HepG2 (cell line): Measurements from ENCODE around the gene TUBB. TPM values are rescaled to one million over a fixed set of nuclear protein-coding genes. Genes with fewer than 3 reads are reported as not detected.

ENCODE experiments used
- HNRNPH1 ChIP-seq: fragments of 200-400 bp; formaldehyde crosslinking; optimal IDR thresholded peaks from 2 replicates; pipeline ENCODE3; 2017; ENCODE audit warnings: mild to moderate bottlenecking, low read depth, low read length
- MBNL3 ChIP-seq: fragments of 250-450 bp; sonication (Bioruptor Pico); conservative IDR thresholded peaks from 2 replicates; pipeline ENCODE4 v1.8.0; 2022; ENCODE audit warnings: mild to moderate bottlenecking, inconsistent platforms
- NFATC3 ChIP-seq: sonication (generic); formaldehyde crosslinking; IDR thresholded peaks from 2 replicates; pipeline ENCODE4 v1.5.1; 2020; ENCODE audit warnings: mild to moderate bottlenecking, missing genetic modification reagents
- NPAS2 ChIP-seq: sonication (generic); formaldehyde crosslinking; IDR thresholded peaks from 2 replicates; pipeline ENCODE4 v1.8.0; 2022; ENCODE audit warnings: mild to moderate bottlenecking, missing genetic modification reagents, borderline replicate concordance
- POLR2AphosphoS5 ChIP-seq: IDR thresholded peaks from 2 replicates; pipeline ENCODE4 v1.6.1; 2012; ENCODE audit warnings: low read depth, low read length
- RBFOX2 ChIP-seq: fragments of 200-400 bp; formaldehyde crosslinking; IDR thresholded peaks from 2 replicates; pipeline ENCODE4 v1.6.1; 2017; ENCODE audit warnings: low read depth, mild to moderate bottlenecking, low read length
- SALL2 ChIP-seq: sonication (generic); formaldehyde crosslinking; IDR thresholded peaks from 2 replicates; pipeline ENCODE4 v1.8.1; 2023; ENCODE audit warnings: mild to moderate bottlenecking, missing genetic modification reagents, inconsistent platforms
- ZFX ChIP-seq: sonication (generic); formaldehyde crosslinking; IDR thresholded peaks from 2 replicates; pipeline ENCODE4 v1.4.0; 2020; ENCODE audit warnings: mild to moderate bottlenecking, low read depth, missing genetic modification reagents, moderate library complexity
- ZNF101 ChIP-seq: sonication (generic); formaldehyde crosslinking; IDR thresholded peaks from 2 replicates; pipeline ENCODE4 v1.4.0; 2020; ENCODE audit warnings: mild to moderate bottlenecking, low read depth, missing genetic modification reagents, borderline replicate concordance
- ZNF256 ChIP-seq: sonication (generic); formaldehyde crosslinking; conservative IDR thresholded peaks from 2 replicates; pipeline ENCODE4 v1.4.0; 2020; ENCODE audit warnings: missing genetic modification reagents
- ZNF382 ChIP-seq: sonication (generic); formaldehyde crosslinking; IDR thresholded peaks from 2 replicates; pipeline ENCODE4 v1.5.0; 2020; ENCODE audit warnings: missing genetic modification reagents, mild to moderate bottlenecking, borderline replicate concordance
- polyA plus RNA-seq, 8 experiments: library from polyadenylated mRNA; depleted of rRNA in 3 of 8; stranded (reverse) in 7 of 8; unstranded in 1 of 8; fragments of >200 nt; fragmentation: Illumina TruSeq in 4 of 8; extraction: Trizol in 4 of 8; gene quantifications; 2 replicates each; pipeline versions ENCODE4 v1.2.1 to v1.2.3, GENCODE V29; 2011 to 2016; ENCODE audit warnings: low read depth in 4 of 8, missing spikeins in 1 of 8, mixed read lengths in 1 of 8; ENCODE audit not compliant: insufficient read depth in 1 of 8
- total RNA-seq, 5 experiments: library from RNA; depleted of rRNA; stranded (reverse); fragments of >200 nt; fragmentation: Illumina TruSeq; extraction: Trizol; gene quantifications; 2 replicates each; pipeline ENCODE4 v1.2.3, GENCODE V29; 2016; ENCODE audit warnings: low read depth in 1 of 5
- TF ChIP-seq, protein P1 (sequence below): sonication (generic); formaldehyde crosslinking; IDR thresholded peaks from 2 replicates; pipeline ENCODE4 v1.4.0; 2020; ENCODE audit warnings: missing genetic modification reagents
- TF ChIP-seq, protein P2 (sequence below): sonication (generic); formaldehyde crosslinking; IDR thresholded peaks from 2 replicates; pipeline ENCODE4 v1.5.0; 2020; ENCODE audit warnings: mild to moderate bottlenecking, missing genetic modification reagents
- TF ChIP-seq, protein P3 (sequence below): sonication (generic); formaldehyde crosslinking; IDR thresholded peaks from 2 replicates; pipeline ENCODE4 v1.8.0; 2022; ENCODE audit warnings: missing genetic modification reagents, low read depth, mild to moderate bottlenecking, borderline replicate concordance

Gene TUBB
- total and polyA plus RNA-seq, 2 of the 13 experiments (the other 11 are each of a cell fraction or from before 2014, with no cell fraction given) = 911 to 1,163 TPM

DNA sequence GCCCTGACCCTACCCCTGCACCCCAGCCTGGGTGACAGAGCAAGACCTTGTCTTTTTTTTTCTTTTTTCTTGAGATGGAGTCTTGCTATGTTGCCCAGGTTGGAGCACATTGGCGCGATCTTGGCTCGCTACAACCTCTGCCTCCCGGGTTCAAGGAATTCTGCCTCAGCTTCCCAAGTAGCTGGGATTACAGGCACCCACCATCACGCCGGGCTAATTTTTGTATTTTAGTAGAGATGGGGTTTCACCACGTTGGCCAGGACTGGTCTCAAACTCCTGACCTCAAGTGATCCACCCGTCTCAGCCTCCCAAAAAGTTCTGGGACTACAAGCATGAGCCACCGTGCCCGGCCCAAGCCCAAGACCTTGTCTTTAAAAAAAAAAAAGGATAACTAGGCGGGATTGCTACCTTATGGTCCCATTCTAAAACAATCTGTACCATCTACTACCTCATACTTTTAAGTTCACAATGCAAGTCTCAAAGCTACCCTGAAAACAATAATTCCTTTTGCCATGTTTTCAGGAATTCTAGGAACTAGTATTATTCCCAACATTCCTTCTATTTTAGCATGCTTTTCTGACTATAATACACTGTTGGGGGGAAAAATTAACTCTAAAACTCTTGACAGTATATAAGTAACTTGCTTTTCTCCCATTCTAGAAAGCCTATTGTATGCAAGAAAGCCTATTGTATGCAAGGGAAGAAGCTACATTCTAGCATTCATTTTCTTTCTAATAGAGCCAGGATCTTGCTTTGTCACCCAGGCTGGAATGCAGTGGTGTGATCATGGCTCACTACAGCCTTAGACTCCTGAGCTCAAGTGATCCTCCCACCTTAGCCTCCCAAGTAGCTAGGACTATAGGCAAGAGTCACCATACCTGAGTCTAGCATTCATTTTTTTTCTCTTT is 6.6 kb downstream of the TUBB start (continued):
- TF ChIP-seq, protein P1, sequence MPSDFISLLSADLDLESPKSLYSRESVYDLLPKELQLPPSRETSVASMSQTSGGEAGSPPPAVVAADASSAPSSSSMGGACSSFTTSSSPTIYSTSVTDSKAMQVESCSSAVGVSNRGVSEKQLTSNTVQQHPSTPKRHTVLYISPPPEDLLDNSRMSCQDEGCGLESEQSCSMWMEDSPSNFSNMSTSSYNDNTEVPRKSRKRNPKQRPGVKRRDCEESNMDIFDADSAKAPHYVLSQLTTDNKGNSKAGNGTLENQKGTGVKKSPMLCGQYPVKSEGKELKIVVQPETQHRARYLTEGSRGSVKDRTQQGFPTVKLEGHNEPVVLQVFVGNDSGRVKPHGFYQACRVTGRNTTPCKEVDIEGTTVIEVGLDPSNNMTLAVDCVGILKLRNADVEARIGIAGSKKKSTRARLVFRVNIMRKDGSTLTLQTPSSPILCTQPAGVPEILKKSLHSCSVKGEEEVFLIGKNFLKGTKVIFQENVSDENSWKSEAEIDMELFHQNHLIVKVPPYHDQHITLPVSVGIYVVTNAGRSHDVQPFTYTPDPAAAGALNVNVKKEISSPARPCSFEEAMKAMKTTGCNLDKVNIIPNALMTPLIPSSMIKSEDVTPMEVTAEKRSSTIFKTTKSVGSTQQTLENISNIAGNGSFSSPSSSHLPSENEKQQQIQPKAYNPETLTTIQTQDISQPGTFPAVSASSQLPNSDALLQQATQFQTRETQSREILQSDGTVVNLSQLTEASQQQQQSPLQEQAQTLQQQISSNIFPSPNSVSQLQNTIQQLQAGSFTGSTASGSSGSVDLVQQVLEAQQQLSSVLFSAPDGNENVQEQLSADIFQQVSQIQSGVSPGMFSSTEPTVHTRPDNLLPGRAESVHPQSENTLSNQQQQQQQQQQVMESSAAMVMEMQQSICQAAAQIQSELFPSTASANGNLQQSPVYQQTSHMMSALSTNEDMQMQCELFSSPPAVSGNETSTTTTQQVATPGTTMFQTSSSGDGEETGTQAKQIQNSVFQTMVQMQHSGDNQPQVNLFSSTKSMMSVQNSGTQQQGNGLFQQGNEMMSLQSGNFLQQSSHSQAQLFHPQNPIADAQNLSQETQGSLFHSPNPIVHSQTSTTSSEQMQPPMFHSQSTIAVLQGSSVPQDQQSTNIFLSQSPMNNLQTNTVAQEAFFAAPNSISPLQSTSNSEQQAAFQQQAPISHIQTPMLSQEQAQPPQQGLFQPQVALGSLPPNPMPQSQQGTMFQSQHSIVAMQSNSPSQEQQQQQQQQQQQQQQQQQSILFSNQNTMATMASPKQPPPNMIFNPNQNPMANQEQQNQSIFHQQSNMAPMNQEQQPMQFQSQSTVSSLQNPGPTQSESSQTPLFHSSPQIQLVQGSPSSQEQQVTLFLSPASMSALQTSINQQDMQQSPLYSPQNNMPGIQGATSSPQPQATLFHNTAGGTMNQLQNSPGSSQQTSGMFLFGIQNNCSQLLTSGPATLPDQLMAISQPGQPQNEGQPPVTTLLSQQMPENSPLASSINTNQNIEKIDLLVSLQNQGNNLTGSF = no peak
- TF ChIP-seq ZNF101 (no peak), NFATC3 (CRISPR knock-in tag) (no peak), HNRNPH1 (peak; percentile 56), NPAS2 (CRISPR knock-in tag) (no peak), ZNF256 (CRISPR knock-in tag) (no peak), SALL2 (CRISPR knock-in tag) (no peak), ZFX (CRISPR knock-in tag) (no peak), MBNL3 (CRISPR knock-in tag) (no peak), POLR2AphosphoS5 (0 out of 2 replicates have a peak, but pooled peaks have one; percentile 13), RBFOX2 (0 out of 2 replicates have a peak, but pooled peaks have one; percentile 28), ZNF382 (CRISPR knock-in tag) (no peak)
- TF ChIP-seq, protein P2, sequence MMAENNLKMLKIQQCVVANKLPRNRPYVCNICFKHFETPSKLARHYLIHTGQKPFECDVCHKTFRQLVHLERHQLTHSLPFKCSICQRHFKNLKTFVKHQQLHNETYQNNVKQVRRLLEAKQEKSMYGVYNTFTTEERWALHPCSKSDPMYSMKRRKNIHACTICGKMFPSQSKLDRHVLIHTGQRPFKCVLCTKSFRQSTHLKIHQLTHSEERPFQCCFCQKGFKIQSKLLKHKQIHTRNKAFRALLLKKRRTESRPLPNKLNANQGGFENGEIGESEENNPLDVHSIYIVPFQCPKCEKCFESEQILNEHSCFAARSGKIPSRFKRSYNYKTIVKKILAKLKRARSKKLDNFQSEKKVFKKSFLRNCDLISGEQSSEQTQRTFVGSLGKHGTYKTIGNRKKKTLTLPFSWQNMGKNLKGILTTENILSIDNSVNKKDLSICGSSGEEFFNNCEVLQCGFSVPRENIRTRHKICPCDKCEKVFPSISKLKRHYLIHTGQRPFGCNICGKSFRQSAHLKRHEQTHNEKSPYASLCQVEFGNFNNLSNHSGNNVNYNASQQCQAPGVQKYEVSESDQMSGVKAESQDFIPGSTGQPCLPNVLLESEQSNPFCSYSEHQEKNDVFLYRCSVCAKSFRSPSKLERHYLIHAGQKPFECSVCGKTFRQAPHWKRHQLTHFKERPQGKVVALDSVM (CRISPR knock-in tag) = no peak
- TF ChIP-seq, protein P3, sequence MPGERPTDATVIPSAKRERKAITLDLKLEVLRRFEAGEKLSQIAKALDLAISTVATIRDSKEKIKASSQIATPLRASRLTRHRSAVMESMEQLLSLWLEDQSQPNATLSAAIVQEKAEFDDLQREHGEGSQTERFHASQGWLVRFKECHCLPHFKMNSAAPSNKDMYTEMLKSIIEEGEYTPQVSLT (CRISPR knock-in tag) = no peak
